ENCODE measurements around the gene LRP11. TPM values are rescaled to one million over a fixed set of nuclear protein-coding genes. Genes with fewer than 3 reads are reported as not detected.

LRP11 gene
- total and polyA plus RNA-seq, 2 donors from 2014 or later: 22.1 to 34.0 TPM

- intact Hi-C loops (cut with DNase I): no loop called here
- FAIRE-seq (no peak), DNase-seq (no peak)
- Histone ChIP-seq H3K27me3 (ENCODE audit: control insufficient read depth, insufficient read depth, low read length) (no peaks in the 10 kb centered on the region), H3K4me1 (ENCODE audit: control insufficient read depth in 2 of 3, insufficient read depth in 2 of 3, low read depth in 1 of 3, low read length in 3 of 3) (no peaks in the 10 kb centered on the region), H3K9ac (ENCODE audit: low read length in 3 of 3) (no peak overlapping the region), H3K9me3 (ENCODE audit: control insufficient read depth in 2 of 3, insufficient read depth in 1 of 3, low read length in 3 of 3) (no peaks in the 10 kb centered on the region), H3K27ac (ENCODE audit: low read depth in 2 of 2, low read length in 2 of 2) (no peak overlapping the region), H3K4me3 (ENCODE audit: low read length in 3 of 3) (no peak overlapping the region), H3K36me3 (ENCODE audit: control insufficient read depth in 2 of 3, insufficient read depth in 3 of 3, low read length in 3 of 3) (no peaks in the 10 kb centered on the region)
- no peak for TF ChIP-seq CTCF (IDR thresholded peaks at IDR 0.05; ENCODE audit: borderline replicate concordance, extremely low read depth, insufficient read depth)
Observed at GRCh38 chr6:149781715-149782114, 82.4 kb downstream of the LRP11 start.

- DNase-seq (no peak), FAIRE-seq (no peak)
- H3K27ac ChIP-seq (ENCODE audit: low read depth in 2 of 2, low read length in 2 of 2): no peak overlapping the region
- H3K36me3 ChIP-seq (ENCODE audit: control insufficient read depth in 2 of 3, insufficient read depth in 3 of 3, low read length in 3 of 3): no peaks in the 10 kb centered on the region
- no peak overlapping the region for H3K9ac ChIP-seq (ENCODE audit: low read length in 3 of 3)
- H3K27me3 ChIP-seq (ENCODE audit: control insufficient read depth, insufficient read depth, low read length): no peaks in the 10 kb centered on the region
- H3K9me3 ChIP-seq (ENCODE audit: control insufficient read depth in 2 of 3, insufficient read depth in 1 of 3, low read length in 3 of 3): no peaks in the 10 kb centered on the region
- H3K4me1 ChIP-seq (ENCODE audit: control insufficient read depth in 2 of 3, insufficient read depth in 2 of 3, low read depth in 1 of 3, low read length in 3 of 3): no peaks in the 10 kb centered on the region
- intact Hi-C loops (cut with DNase I): no loop called here
- no peak overlapping the region for H3K4me3 ChIP-seq (ENCODE audit: low read length in 3 of 3)
- no peak for TF ChIP-seq CTCF (IDR thresholded peaks at IDR 0.05; ENCODE audit: borderline replicate concordance, extremely low read depth, insufficient read depth)
Observed at GRCh38 chr6:149779644-149779963, 84.6 kb downstream of the LRP11 start.

GRCh38 chr6:149777624-149778023 lies 86.5 kb downstream of the LRP11 start:
- intact Hi-C loops (cut with DNase I): no loop called here
- FAIRE-seq (no peak), DNase-seq (no peak)
- Histone ChIP-seq H3K36me3 (ENCODE audit: control insufficient read depth in 2 of 3, insufficient read depth in 3 of 3, low read length in 3 of 3) (no peaks in the 10 kb centered on the region), H3K4me1 (ENCODE audit: control insufficient read depth in 2 of 3, insufficient read depth in 2 of 3, low read depth in 1 of 3, low read length in 3 of 3) (no peaks in the 10 kb centered on the region), H3K9me3 (ENCODE audit: control insufficient read depth in 2 of 3, insufficient read depth in 1 of 3, low read length in 3 of 3) (no peaks in the 10 kb centered on the region), H3K4me3 (ENCODE audit: low read length in 3 of 3) (no peak overlapping the region), H3K27ac (ENCODE audit: low read depth in 2 of 2, low read length in 2 of 2) (no peak overlapping the region), H3K27me3 (ENCODE audit: control insufficient read depth, insufficient read depth, low read length) (no peaks in the 10 kb centered on the region), H3K9ac (ENCODE audit: low read length in 3 of 3) (no peak overlapping the region)
- no peak for TF ChIP-seq CTCF (IDR thresholded peaks at IDR 0.05; ENCODE audit: borderline replicate concordance, extremely low read depth, insufficient read depth)

GRCh38 chr6:149771925-149772324 lies 92.2 kb downstream of the LRP11 start:
- H3K27ac ChIP-seq (ENCODE audit: low read depth in 2 of 2, low read length in 2 of 2): no peak overlapping the region
- no peaks in the 10 kb centered on the region for H3K4me1 ChIP-seq (ENCODE audit: control insufficient read depth in 2 of 3, insufficient read depth in 2 of 3, low read depth in 1 of 3, low read length in 3 of 3)
- FAIRE-seq (no peak), DNase-seq (no peak)
- H3K27me3 ChIP-seq (ENCODE audit: control insufficient read depth, insufficient read depth, low read length): no peaks in the 10 kb centered on the region
- no peak for TF ChIP-seq CTCF (IDR thresholded peaks at IDR 0.05; ENCODE audit: borderline replicate concordance, extremely low read depth, insufficient read depth)
- intact Hi-C loops (cut with DNase I): no loop called here
- H3K9me3 ChIP-seq (ENCODE audit: control insufficient read depth in 2 of 3, insufficient read depth in 1 of 3, low read length in 3 of 3): no peaks in the 10 kb centered on the region
- H3K9ac ChIP-seq (ENCODE audit: low read length in 3 of 3): no peak overlapping the region
- peaks cover 0 to 3% (median 0%) of the 10 kb centered on the region in 3 donors for H3K36me3 ChIP-seq (ENCODE audit: control insufficient read depth in 2 of 3, insufficient read depth in 3 of 3, low read length in 3 of 3)
- H3K4me3 ChIP-seq (ENCODE audit: low read length in 3 of 3): no peak overlapping the region

Data from kidney (tissue), 14 donors.